Liver (tissue), 9 donors: ENCODE measurements around the gene PROSER3. TPM values are rescaled to one million over a fixed set of nuclear protein-coding genes. Genes with fewer than 3 reads are reported as not detected.

Experiments used
- DNase-seq: peaks from one replicate; pipeline ENCODE4 v3.0.0-alpha.2; 2017; ENCODE audit warnings: low spot score
- H3K27ac ChIP-seq, 2 donors: one replicate each; pipeline ENCODE4 v1.7.0; 2013; ENCODE audit warnings: inconsistent platforms in 2 of 2, low read length in 2 of 2, control low read depth in 1 of 2, low read depth in 1 of 2, mild to moderate bottlenecking in 1 of 2
- H3K27me3 ChIP-seq, 4 donors: one replicate each; pipeline versions ENCODE4 v1.6.1 to v1.7.0; 2013; ENCODE audit warnings: low read length in 3 of 4, inconsistent platforms in 1 of 4, mild to moderate bottlenecking in 1 of 4, moderate library complexity in 1 of 4; ENCODE audit not compliant: control insufficient read depth in 4 of 4, insufficient read depth in 4 of 4
- H3K36me3 ChIP-seq, 4 donors: one replicate each; pipeline versions ENCODE4 v1.6.1 to v1.7.0; 2013; ENCODE audit warnings: low read length in 3 of 4, mild to moderate bottlenecking in 3 of 4, low read depth in 1 of 4, moderate library complexity in 1 of 4; ENCODE audit not compliant: control insufficient read depth in 4 of 4, insufficient read depth in 3 of 4
- H3K4me1 ChIP-seq, 4 donors: one replicate each; pipeline versions ENCODE4 v1.6.1 to v1.7.0; 2013; ENCODE audit warnings: low read length in 3 of 4, mild to moderate bottlenecking in 3 of 4, moderate library complexity in 1 of 4; ENCODE audit not compliant: control insufficient read depth in 4 of 4, insufficient read depth in 4 of 4
- H3K4me3 ChIP-seq, 3 donors: one replicate each; pipeline versions ENCODE4 v1.6.1 to v1.7.0; 2013; ENCODE audit warnings: low read length in 3 of 3, control low read depth in 1 of 3, low read depth in 1 of 3, mild to moderate bottlenecking in 1 of 3
- H3K9ac ChIP-seq, 2 donors: one replicate each; pipeline ENCODE4 v1.7.0; 2013; ENCODE audit warnings: low read length in 2 of 2, mild to moderate bottlenecking in 2 of 2, moderate library complexity in 2 of 2, control low read depth in 1 of 2, low read depth in 1 of 2
- H3K9me3 ChIP-seq, 4 donors: one replicate each; pipeline versions ENCODE4 v1.6.1 to v1.7.0; 2013; ENCODE audit warnings: low read length in 3 of 4; ENCODE audit not compliant: control insufficient read depth in 4 of 4
- FOXA2 ChIP-seq: IDR thresholded peaks from 2 replicates; pipeline ENCODE4 v1.6.1; 2016; ENCODE audit warnings: antibody characterized with exemption
- JUND ChIP-seq, 2 donors: IDR thresholded peaks; 2 replicates each; pipeline ENCODE4 v1.6.1; 2016; ENCODE audit warnings: antibody characterized with exemption in 2 of 2
- MAX ChIP-seq: IDR thresholded peaks from 2 replicates; pipeline ENCODE4 v1.6.1; 2016; ENCODE audit warnings: antibody characterized with exemption
- NR2F2 ChIP-seq: IDR thresholded peaks from 2 replicates; pipeline ENCODE4 v1.6.1; 2016; ENCODE audit warnings: antibody characterized with exemption
- RAD21 ChIP-seq, 2 donors: IDR thresholded peaks; 2 replicates each; pipeline ENCODE4 v1.6.1; 2016; ENCODE audit warnings: antibody characterized with exemption in 2 of 2, mild to moderate bottlenecking in 2 of 2
- REST ChIP-seq: IDR thresholded peaks from 2 replicates; pipeline ENCODE4 v1.6.1; 2016; ENCODE audit warnings: antibody characterized with exemption, mild to moderate bottlenecking
- RXRA ChIP-seq, 2 donors: IDR thresholded peaks; 2 replicates each; pipeline ENCODE4 v1.6.1; 2017 to 2018; ENCODE audit warnings: antibody characterized with exemption in 2 of 2, mild to moderate bottlenecking in 1 of 2
- SP1 ChIP-seq: IDR thresholded peaks from 2 replicates; pipeline ENCODE4 v1.6.1; 2018; ENCODE audit warnings: antibody characterized with exemption, mild to moderate bottlenecking
- TAF1 ChIP-seq: conservative IDR thresholded peaks from 2 replicates; pipeline ENCODE4 v1.6.1; 2016; ENCODE audit warnings: antibody characterized with exemption, mild to moderate bottlenecking
- YY1 ChIP-seq: IDR thresholded peaks from 2 replicates; pipeline ENCODE4 v1.6.1; 2016; ENCODE audit warnings: antibody characterized with exemption, mild to moderate bottlenecking
- ZBTB33 ChIP-seq: IDR thresholded peaks from 2 replicates; pipeline ENCODE4 v1.6.1; 2016; ENCODE audit warnings: antibody characterized with exemption
- whole genome bisulfite sequencing: extraction: QIAGEN DNeasy Blood & Tissue Kit; methylation state at CpG from one replicate; pipeline ENCODE4 v1.1.7; 2013; 5-methylcytosine and 5-hydroxymethylcytosine counted together
- polyA plus RNA-seq, 2 donors: library from polyadenylated mRNA; stranded (reverse) in 1 of 2; unstranded in 1 of 2; fragments of 200-250 nt in 1 of 2; fragments of >200 nt in 1 of 2; fragmentation: Nextera tagmentation in 1 of 2; extraction: Ambion mirVana in 1 of 2; gene quantifications; one replicate each; pipeline versions ENCODE4 v1.2.1 to v1.2.3, GENCODE V29; 2013 to 2015
- total RNA-seq, 2 donors: library from RNA; depleted of rRNA; stranded (reverse); fragments of >200 nt; gene quantifications; one replicate each; pipeline ENCODE4 v1.2.3, GENCODE V29; 2014
- donor health status: healthy.
- donor health status: healthy.
- donor health status: healthy.
- donor health status: healthy.
- donor health status: healthy.

PROSER3 gene
- total and polyA plus RNA-seq, 4 donors, result 2.1 to 4.5 (median 2.7) TPM

- Histone ChIP-seq H3K9ac (no peak overlapping the region), H3K9me3 (no peaks in the 10 kb centered on the region), H3K4me1 (peaks cover 0 to 3% (median under 1%) of the 10 kb centered on the region in 4 donors), H3K27me3 (no peaks in the 10 kb centered on the region), H3K36me3 (peaks cover 0 to 1% (median 0%) of the 10 kb centered on the region in 4 donors), H3K4me3 (no peak overlapping the region), H3K27ac (no peak overlapping the region)
- WGBS, result 96% methylated on average over 20 of the region's 20 CpGs
- TF ChIP-seq RXRA (IDR thresholded peaks at IDR 0.05) (no peak), TAF1 (no peak), SP1 (no peak)
- DNase-seq, result no peak
Measured at GRCh38 chr19:35780717-35781116, 22.7 kb downstream of the PROSER3 start.

GRCh38 chr19:35781650-35782049, 23.7 kb downstream of the PROSER3 start:
- H3K27me3 ChIP-seq, result no peaks in the 10 kb centered on the region
- H3K9me3 ChIP-seq, result no peaks in the 10 kb centered on the region
- H3K27ac ChIP-seq, result no peak overlapping the region
- no peaks in the 10 kb centered on the region for H3K4me1 ChIP-seq
- no peak overlapping the region for H3K4me3 ChIP-seq
- no peak overlapping the region for H3K9ac ChIP-seq
- 95% methylated on average over 9 of the region's 9 CpGs for WGBS
- TF ChIP-seq RAD21 (IDR thresholded peaks at IDR 0.05), result no peak
- H3K36me3 ChIP-seq, result peaks cover 0 to 1% (median 0%) of the 10 kb centered on the region in 4 donors
- DNase-seq, result no peak

- H3K4me1 ChIP-seq, result no peaks in the 10 kb centered on the region
- 96% methylated on average over 12 of the region's 12 CpGs for WGBS
- peaks cover 0 to 1% (median 0%) of the 10 kb centered on the region in 4 donors for H3K36me3 ChIP-seq
Measured at GRCh38 chr19:35782589-35782988, 24.6 kb downstream of the PROSER3 start.

More at GRCh38 chr19:35782589-35782988, 24.6 kb downstream of the PROSER3 start:
- TF ChIP-seq YY1, result no peak
- TF ChIP-seq NR2F2, result no peak
- TF ChIP-seq REST, result no peak
- TF ChIP-seq RXRA (IDR thresholded peaks at IDR 0.05), result no peak
- TF ChIP-seq FOXA2, result no peak
- TF ChIP-seq JUND (IDR thresholded peaks at IDR 0.05), result no peak
- no peak for TF ChIP-seq ZBTB33
- TF ChIP-seq MAX, result no peak
- Histone ChIP-seq H3K9me3 (no peaks in the 10 kb centered on the region), H3K27ac (no peak overlapping the region), H3K27me3 (no peaks in the 10 kb centered on the region), H3K4me3 (no peak overlapping the region), H3K9ac (no peak overlapping the region)
- DNase-seq, result no peak
